22Rv1 (cell line): ENCODE data around the gene LRRC18.

Source experiments
- H3K27ac ChIP-seq: fragments of 450-650 bp; 2 replicates; pipeline ENCODE4 v1.5.1; 2017
- ZFX ChIP-seq: fragments of 450-650 bp; IDR thresholded peaks from 2 replicates; pipeline ENCODE4 v1.6.1; 2017; ENCODE audit warnings: antibody characterized with exemption, borderline replicate concordance
- TF ChIP-seq, protein P1 (sequence below): fragments of 450-650 bp; IDR thresholded peaks from 2 replicates; pipeline ENCODE4 v1.5.1; 2017; ENCODE audit warnings: mild to moderate bottlenecking

The LRRC18 gene

DNA sequence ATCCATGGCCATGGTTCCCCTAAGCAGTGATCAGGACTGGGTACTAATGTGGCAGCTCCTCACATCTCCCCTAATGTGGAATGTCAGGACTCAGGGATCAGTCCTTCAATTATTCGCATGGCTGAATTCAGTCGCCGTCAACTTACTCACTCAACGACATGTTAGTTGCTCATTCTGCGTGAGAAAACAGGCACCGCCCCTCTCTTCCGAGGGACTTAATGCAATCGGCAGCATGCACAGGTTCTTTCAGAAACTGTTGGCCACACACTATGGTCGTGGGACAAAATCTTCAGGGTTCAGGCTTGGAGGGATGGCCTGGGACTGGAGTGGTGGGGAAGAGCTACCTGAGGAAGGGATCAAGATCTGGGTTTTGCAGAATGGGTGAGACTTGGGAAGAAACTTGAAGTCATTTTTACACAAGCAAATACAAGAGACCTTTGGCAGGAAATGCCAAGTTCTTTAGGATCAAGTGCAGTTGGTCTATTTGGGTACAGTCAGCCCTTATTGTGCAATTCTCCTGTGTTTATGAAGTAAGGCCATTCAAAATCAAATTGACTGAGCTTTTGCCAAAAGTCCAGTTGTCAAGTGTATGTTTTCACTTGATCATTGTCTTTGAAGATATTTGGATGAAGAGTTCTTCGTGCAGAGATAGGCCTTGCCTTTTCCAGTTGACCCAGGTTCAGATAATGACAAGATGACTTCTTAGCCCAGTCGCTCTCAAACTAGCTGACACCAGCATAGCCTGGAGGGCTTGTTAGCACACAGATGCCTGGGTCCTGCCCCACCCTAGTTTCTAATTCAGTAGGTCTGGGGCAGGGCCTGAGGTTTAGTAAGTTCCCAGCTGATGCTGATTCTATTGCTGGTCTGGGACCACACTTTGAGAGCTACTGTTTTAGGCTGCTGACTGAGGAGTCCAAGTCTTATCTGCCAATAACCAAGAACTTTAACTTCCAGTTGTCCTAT lies 48.5 kb downstream of the LRRC18 start:
- TF ChIP-seq, protein P1, sequence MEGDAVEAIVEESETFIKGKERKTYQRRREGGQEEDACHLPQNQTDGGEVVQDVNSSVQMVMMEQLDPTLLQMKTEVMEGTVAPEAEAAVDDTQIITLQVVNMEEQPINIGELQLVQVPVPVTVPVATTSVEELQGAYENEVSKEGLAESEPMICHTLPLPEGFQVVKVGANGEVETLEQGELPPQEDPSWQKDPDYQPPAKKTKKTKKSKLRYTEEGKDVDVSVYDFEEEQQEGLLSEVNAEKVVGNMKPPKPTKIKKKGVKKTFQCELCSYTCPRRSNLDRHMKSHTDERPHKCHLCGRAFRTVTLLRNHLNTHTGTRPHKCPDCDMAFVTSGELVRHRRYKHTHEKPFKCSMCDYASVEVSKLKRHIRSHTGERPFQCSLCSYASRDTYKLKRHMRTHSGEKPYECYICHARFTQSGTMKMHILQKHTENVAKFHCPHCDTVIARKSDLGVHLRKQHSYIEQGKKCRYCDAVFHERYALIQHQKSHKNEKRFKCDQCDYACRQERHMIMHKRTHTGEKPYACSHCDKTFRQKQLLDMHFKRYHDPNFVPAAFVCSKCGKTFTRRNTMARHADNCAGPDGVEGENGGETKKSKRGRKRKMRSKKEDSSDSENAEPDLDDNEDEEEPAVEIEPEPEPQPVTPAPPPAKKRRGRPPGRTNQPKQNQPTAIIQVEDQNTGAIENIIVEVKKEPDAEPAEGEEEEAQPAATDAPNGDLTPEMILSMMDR, result no peak
- TF ChIP-seq ZFX, result no peak
- H3K27ac ChIP-seq, result no peak overlapping the region

DNA sequence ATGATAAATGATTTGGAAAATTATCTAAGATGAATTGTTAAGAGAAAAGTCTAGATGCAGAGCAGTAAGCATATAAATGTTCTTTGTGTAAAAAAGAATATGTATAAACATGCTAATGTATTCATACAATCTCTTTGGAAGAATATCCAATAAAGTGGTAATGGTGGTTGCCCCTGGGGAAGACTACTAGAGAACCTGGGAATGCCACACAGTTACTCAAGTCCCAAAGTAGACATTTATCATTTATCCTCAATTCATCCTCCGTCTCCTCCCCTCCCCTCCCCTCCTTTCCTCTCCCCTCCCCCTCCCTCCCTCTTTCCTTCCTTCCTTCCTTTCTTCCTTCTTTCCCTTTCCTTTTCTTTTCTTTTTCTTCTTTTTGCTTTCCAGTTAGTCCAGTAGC lies 51.7 kb downstream of the LRRC18 start:
- TF ChIP-seq ZFX, result no peak
- TF ChIP-seq, protein P1, result no peak
- no peak overlapping the region for H3K27ac ChIP-seq

- TF ChIP-seq, protein P1, result peak; percentile 66
- no peak for TF ChIP-seq ZFX
- H3K27ac ChIP-seq, result no peak overlapping the region
These were observed 54.3 kb downstream of the LRRC18 start for GRCh38 chr10:48885376-48885775.

DNA sequence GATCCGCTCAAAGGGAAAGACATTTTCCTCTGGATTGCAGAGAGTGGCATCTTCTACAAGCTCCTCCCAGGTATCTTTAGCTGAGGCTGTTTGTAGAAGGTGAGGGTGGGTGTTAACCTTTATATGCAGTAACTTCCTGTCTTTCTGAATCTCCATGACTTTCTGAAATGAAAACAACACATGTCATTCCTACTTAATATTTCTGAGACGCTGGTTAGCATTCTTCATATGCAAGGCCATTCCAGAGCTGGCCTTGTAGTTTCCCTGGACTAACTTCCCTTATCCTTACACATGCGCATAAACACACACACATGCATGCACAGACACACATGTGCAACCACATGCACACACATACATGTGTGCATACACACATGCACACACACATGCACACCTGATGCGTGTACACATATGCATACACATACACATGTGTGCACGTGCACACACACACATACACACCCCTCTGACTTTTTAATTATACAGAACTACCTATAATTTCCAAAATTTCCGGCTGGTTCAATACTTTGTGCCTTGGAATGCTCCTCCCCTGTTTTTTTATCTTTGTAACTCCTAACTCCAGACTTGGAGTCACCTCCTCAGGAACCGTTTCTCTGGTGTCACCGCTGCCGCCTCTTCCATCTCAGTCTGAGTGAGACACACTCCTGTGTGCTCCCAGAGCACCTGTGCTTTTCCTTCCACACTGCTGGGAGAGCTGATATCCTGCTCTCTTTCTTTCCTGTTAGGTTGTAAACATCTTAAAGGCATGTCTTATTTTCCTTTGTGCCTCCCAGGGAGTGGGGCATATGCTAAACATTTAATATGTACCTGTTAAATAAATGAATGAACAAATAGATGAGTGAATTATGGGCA lies 55.2 kb downstream of the LRRC18 start:
- TF ChIP-seq, protein P1, result no peak
- TF ChIP-seq ZFX, result no peak
- no peak overlapping the region for H3K27ac ChIP-seq

DNA sequence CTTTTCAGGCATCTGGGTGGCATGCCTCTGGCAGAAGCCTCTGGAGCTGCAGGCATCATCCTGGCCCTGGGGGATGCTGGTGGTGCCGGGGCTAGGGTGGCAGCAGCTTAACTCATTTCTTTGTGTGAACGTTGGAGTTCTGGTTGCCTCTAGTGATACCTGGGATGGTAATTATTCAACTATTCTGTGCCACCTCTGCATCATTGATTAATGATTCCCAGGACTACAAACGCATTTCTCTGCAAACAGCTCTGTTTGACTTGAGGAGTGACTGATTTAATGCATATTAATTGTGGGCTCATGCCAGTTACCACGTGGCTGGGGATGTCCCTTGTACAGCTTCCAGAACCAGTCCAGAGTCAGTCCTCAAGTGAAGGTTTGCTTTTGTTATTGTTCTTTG lies 55.9 kb downstream of the LRRC18 start:
- TF ChIP-seq ZFX, result no peak
- TF ChIP-seq, protein P1, result no peak
- H3K27ac ChIP-seq, result no peak overlapping the region

DNA sequence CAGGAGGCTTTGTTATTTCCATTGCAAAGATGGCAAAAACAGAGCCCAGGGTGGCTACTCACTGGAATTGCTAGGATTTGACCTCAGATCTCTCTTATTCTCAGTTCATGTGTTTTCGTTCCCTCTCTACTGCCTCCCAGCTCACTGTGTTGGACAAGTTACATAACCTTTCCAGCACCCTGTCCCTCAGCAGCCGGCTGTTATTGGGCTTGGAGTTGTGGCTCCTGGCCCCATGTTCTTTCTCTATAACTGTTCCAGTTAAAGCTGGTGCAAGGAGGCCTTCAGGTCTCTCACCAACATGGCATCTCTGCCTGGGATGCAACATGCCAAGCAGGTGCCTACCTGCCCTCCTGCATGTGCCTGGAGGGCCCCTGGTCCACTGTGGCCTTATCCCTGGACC lies 56.8 kb downstream of the LRRC18 start:
- no peak overlapping the region for H3K27ac ChIP-seq

More for the DNA sequence above, 56.8 kb downstream of the LRRC18 start:
- no peak for TF ChIP-seq ZFX
- TF ChIP-seq, protein P1, result no peak
